ENCODE results near the gene RNF25.

Gene RNF25

DNA sequence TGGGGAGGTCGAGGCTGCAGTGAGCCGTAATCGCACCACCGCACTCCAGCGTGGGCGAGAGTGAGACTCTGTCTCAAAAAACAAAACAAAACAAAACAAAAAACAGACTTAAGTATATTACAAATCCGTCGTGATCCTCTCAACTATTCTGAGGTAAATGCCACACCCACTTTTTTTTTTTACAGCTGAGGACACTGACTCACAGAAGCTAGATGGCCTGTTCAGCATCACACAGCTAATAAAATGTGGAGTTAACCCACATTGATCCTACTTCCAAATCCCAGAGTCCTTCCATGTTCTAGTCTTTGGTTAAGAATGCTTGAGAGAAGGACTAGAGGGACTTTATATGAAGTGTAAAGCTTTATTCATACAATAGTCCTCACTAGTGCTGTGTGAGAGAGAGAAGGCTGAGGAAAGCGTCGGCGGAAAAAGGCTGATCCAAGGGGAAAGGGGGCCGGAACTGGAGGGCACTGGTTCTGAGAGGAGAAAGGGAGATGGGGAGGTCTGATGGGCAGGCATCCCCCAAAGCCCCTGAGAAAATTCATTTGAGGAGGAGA lies 627 bp downstream of the RNF25 start:
- no peak for DNase-seq

- DNase-seq: no peak
Measured at GRCh38 chr2:218664653-218665052, 7.1 kb downstream of the RNF25 start.

GRCh38 chr2:218663901-218664300 lies 7.9 kb downstream of the RNF25 start:
- no peak for DNase-seq

GRCh38 chr2:218662827-218663226 lies 9.0 kb downstream of the RNF25 start:
- DNase-seq: no peak

DNA sequence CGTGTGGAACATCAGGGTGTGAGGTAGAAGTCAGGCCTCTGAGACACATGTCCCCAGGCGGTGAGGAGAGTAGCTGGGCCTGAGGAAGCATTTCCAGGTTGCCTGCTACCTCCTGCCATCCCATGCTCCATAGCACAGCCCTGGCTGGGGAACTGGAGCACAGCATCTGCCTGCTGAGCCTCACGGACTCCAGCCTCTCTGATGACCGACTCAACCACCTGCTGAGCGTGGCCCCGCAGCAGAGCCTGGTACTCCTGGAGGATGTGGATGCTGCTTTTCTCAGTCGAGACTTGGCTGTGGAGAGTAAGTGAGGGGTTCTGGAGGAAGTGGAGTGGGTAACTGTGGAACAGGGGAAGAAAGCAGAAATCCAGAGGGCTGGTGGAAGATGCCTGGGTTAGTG lies 9.4 kb downstream of the RNF25 start:
- no peak for DNase-seq

- no peak for DNase-seq
Measured at GRCh38 chr2:218659988-218660358, 11.8 kb downstream of the RNF25 start.

- peak; percentile 91 for DNase-seq
Measured at GRCh38 chr2:218659258-218659987, 12.4 kb downstream of the RNF25 start, which contains the start of the genes BCS1L and ZNF142. TSS of gene BCS1L (plus strand) at chr2:218659683. CDS start at chr2:218660988, 1,305 bp downstream. TSS of gene ZNF142 (minus strand) at chr2:218659623. CDS start at chr2:218656429, 3,194 bp downstream.

DNA sequence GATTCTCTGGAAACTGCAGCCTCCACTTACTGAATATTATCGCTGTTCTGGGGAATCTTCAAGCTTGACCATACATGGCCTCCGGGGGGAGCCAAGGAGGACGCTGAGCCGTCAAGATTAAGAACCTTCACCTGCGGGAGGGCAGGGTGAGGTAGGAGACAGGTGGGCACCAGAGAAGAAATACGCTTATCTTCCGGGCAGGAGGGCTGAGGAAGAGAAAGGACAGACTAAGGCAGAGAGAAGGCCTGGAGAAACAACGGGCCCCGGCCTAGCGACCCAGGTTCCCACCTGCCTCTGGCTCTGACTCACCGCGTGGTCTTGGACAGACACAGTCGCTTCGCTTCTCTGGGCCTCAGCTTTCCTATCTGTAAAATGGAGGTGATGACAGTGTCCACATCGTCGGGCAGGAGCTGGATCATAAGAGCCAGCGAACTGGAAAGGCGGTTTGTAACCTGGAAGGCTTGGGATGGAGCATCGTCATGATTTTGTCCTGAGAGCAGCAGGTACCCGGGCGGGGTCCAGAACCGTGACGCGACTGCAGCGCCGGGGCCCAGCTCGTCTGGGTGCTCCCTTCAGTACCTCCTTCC lies 13.0 kb downstream of the RNF25 start:
- DNase-seq: peak; percentile 22

- no peak for DNase-seq
Measured at GRCh38 chr2:218655751-218656150, 16.1 kb downstream of the RNF25 start.

DNA sequence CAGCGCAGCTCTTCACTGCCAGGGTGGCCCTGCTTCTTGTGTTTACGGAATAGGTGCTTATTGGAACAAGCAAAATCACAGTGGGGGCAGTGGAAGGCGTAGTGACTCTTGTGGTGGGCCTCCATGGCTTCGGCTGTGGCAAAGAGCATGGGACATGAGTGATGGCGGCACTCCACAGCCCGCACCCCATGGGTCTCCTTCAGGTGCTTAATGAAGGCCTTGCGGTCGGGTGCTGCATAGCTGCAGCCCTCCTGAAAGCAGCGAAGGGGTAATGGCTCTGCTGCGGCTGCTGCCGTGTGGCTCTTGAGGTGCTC lies 23.1 kb downstream of the RNF25 start:
- DNase-seq: no peak

GRCh38 chr2:218648088-218648786 lies 23.6 kb downstream of the RNF25 start:
- peak; percentile 16 for DNase-seq

- no peak for DNase-seq
Measured at GRCh38 chr2:218645126-218645525, 26.7 kb downstream of the RNF25 start.

GRCh38 chr2:218644721-218645120 lies 27.1 kb downstream of the RNF25 start:
- DNase-seq: no peak

GRCh38 chr2:218643751-218644310 lies 28.0 kb downstream of the RNF25 start:
- DNase-seq: no peak

- no peak for DNase-seq
Measured at GRCh38 chr2:218642786-218643185, 29.0 kb downstream of the RNF25 start.

DNA sequence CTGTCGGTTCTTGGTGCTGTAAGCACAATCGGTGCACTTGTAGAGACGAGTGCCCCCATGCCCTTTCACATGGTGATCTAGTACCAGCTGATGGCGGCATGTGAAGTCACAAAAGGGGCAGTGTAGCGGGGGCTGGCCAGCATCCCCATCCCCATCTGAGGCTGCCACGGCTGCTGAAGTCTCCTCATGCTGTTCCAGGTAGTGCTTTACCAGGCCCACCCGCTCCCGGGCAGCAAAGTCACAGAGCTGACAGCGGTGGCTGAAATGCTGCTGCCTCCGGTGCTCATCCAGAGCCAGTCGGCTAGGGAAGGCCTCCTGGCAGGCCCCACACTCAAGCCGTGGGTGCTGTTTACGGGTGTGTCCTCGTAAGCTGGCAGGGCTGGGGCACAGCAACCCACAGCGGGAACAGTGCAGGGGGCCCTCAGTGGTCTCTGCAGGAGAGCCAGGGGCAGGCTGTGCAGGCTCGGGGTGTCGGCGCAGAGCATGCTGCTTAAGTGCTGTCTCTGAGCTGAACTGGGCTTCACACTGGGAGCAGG lies 29.6 kb downstream of the RNF25 start:
- DNase-seq: no peak

- DNase-seq: no peak
Measured at GRCh38 chr2:218638372-218638771, 33.4 kb downstream of the RNF25 start.

- DNase-seq: no peak
Measured at GRCh38 chr2:218635719-218636118, 36.1 kb downstream of the RNF25 start.

DNA sequence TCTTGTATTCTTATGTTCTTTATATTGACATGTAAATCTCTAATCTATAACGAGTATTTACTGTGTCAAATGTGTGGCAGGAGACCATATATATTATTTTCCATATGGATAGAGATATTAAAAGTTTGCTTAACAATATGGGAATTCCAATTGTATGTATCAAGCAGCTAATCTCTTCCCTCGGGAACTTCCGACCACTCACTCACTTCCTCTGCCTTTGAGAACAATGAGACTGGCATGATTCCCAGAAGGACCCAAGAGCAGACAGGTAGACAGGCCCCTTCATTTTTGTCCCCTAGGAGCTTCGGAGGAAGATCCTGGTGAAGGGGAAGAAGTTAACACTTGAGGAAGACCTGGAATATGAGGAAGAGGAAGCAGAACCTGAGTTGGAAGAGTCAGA lies 40.0 kb downstream of the RNF25 start:
- no peak for DNase-seq

DNA sequence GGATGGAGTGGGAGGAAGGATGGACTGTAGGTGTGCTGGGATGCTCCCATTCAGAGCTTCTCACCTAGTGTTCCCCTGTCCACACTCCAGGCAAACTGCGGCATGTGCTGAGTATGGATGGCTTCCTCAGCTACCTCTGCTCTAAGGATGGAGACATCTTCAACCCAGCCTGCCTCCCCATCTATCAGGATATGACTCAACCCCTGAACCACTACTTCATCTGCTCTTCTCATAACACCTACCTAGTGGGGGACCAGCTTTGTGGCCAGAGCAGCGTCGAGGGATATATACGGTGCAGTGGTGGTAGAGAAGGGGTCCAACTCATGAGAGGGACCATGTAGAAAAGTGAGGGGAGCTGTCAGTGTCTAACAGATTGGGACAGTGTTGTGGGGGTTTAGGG lies 43.9 kb downstream of the RNF25 start:
- no peak for DNase-seq

GRCh38 chr2:218626369-218626768 lies 45.4 kb downstream of the RNF25 start:
- no peak for DNase-seq

DNA sequence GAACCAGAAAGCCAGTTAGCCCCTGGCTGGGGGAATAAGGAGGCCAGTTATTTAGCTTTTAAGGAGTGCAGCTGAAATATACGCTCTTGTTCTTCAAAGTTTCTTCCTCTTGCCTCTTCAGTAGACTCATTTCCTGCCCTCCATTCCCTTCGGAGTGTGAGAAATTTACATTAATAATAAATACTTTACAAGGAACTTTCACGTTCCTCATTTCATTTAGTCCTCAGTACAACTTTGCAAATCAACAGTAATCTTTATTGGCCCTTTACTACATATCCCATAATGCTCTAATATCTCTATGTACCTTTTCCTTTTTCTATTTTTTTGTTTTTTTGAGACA lies 48.5 kb downstream of the RNF25 start:
- no peak for DNase-seq

DNA sequence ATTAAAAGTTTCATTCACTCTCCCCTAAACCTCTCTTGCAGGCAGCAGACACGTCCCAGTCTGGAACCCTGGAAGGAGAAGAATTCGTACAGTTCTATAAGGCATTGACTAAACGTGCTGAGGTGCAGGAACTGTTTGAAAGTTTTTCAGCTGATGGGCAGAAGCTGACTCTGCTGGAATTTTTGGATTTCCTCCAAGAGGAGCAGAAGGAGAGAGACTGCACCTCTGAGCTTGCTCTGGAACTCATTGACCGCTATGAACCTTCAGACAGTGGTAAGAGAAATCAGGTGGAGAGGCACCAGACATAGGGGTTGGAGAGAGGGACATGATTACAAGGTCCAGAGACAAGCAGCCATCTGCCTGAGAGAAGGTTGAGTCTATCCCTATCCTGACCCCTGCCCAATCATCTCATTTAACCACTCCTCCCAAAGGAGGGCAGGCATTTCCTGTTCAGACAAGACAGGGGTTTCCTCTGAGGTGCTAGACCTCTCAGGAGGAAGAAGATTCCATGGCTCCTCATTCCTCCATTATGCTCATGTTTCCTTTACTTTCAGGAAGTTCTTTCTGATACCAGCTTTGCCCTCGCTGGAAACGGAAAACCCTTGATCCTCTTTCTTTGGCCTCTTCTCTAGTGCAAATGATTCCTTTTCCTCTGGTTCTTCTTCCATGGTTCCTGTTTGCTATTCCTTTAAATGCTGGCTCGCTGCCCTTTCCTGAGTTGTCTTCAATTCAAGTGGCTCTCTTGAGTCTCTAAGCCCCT lies 49.0 kb downstream of the RNF25 start:
- DNase-seq: no peak
